GM15510 (cell line): ENCODE measurements around the gene SLFN11.

ENCODE experiments used
- POLR2A ChIP-seq: IDR thresholded peaks from 3 replicates; pipeline ENCODE4 v1.6.1; 2011; ENCODE audit warnings: borderline replicate concordance; ENCODE audit not compliant: insufficient read length; ENCODE audit errors: extremely low read depth

SLFN11 gene, protein sequence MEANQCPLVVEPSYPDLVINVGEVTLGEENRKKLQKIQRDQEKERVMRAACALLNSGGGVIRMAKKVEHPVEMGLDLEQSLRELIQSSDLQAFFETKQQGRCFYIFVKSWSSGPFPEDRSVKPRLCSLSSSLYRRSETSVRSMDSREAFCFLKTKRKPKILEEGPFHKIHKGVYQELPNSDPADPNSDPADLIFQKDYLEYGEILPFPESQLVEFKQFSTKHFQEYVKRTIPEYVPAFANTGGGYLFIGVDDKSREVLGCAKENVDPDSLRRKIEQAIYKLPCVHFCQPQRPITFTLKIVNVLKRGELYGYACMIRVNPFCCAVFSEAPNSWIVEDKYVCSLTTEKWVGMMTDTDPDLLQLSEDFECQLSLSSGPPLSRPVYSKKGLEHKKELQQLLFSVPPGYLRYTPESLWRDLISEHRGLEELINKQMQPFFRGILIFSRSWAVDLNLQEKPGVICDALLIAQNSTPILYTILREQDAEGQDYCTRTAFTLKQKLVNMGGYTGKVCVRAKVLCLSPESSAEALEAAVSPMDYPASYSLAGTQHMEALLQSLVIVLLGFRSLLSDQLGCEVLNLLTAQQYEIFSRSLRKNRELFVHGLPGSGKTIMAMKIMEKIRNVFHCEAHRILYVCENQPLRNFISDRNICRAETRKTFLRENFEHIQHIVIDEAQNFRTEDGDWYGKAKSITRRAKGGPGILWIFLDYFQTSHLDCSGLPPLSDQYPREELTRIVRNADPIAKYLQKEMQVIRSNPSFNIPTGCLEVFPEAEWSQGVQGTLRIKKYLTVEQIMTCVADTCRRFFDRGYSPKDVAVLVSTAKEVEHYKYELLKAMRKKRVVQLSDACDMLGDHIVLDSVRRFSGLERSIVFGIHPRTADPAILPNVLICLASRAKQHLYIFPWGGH

DNA sequence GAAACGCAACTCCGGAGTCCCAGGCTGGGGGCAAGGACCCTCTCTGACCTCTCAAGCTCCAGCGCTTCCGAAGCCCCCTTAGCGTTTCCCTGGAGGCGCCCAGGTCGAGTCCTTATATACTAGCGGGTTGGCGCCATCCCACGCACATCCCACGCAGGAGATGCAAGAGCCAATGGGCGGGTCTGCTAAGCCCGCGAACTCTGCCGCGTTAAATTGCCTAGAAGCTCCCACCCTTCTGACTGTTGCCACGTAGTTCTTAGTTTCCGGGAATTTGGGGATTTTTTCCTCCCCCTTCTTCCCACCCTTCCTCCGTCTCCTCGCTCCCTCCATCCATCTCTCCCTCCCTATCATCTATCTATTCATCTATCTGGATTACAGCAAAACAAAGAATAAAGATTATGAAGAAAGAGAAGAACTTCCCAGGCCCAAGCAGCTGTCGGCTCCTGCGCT lies at the start of gene SLFN11:
SLFN11 (minus strand) TSS at position 88 of the 450 bp plus-strand sequence. CDS start 9,814 bp downstream, outside the sequence.
- peak; percentile 80 for TF ChIP-seq POLR2A

DNA sequence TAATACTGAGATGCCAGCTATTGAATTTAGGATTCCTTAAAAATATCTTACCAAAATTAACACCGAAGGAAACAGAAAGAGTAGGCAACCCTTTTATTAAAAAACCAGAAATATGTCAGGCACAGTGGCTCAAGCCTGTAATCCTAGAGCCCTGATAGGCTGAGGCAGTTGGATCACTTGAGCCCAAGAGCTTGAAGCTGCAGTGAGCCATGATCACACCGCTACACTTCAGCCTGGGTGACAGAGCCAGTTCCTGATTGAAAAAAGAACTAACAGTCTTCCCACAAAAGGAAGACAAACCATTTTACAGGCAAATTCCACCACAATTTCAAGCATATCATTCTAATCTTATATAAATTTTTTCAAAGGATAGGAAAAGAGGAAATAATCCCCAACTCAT lies 43.2 kb upstream of the SLFN11 start:
- TF ChIP-seq POLR2A: no peak

DNA sequence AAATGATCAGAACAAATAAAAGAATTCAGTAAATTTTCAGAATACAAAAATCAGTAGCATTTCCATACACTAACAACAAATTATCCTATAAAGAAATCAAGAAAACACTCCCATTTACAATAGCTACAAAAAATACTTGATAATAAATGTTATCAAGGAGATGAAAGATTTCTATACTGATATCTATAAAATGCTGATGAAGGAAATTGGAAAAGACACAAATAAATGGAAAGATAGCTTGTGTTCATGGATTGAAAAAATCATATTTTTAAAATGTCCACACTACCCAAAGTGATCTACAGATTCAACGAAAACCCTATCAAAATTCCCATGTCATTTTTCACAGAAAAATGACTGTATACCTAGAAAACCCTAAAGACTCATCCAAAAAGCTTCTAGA lies 40.8 kb upstream of the SLFN11 start:
- no peak for TF ChIP-seq POLR2A

DNA sequence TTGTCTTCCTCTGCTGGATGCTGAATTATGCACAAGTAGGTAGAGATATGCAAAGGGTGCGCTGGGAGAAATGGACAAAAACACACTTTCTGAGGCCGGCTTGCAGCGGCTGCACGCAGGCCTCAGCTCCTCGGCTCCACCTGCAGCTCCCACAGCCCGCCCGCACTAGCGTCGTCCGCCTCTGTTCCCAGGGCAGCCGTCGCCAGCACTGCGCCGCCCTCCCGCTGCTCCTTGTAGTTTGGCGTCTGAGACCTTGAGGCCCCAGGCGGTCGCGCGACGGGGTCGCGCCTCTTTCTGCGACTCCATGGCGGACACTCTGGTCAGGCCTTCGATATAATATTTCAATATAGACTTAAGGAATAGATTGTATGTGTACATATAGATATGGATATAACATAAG lies 34.1 kb upstream of the SLFN11 start:
- TF ChIP-seq POLR2A: no peak

DNA sequence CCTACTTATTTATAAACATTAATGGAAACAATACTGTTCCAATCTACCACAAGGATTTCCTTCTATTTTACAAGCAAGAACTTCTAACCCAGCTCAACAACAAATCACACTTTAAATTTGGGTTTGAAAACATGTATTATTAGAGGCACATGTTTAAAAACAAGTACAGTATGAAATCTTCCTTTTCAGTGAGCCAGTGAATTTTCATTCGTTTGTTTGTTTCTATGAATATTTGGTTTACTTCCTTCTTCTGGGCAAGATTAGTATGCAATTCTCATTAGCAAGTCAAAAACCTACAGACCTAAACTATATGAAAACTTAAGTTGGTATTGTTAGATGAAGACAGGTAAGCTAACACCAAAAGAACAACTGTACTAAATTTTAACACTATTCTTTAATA lies 33.1 kb upstream of the SLFN11 start:
- no peak for TF ChIP-seq POLR2A

DNA sequence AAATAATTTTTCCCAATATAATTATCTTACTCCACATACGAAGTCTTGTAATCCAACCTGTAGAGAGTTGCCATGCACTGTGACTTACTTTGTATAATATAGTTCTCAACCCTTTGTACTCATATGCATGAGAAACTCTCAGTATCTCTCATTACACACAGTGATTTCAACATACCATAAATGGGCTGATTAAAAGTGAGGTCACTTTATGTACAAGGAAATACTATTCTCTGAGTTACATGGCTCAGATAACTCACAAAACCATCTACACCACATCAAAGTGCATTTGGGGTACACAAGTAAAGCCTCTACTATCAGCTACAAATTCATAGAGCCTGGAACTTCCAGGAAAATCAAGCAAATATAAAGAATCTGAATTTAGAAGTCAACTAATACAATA lies 30.9 kb upstream of the SLFN11 start:
- TF ChIP-seq POLR2A: no peak

DNA sequence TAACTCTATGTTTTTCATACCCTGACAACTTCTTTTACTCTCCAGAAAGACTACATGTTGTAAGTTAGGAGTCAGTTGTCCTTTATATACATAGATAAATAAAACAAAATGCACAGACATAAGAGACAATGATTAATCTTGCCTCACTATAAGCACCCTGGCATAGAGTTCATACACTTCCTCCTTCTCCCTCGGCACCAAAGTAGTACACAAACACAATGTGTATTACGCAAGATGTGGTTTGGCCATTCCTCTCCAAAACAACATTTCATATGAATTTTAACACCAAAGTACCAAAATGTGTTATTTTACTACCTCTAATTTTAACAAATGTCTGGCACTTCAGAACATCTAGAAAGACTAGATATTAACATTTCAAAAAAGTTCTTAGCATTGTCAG lies 17.2 kb upstream of the SLFN11 start:
- no peak for TF ChIP-seq POLR2A

DNA sequence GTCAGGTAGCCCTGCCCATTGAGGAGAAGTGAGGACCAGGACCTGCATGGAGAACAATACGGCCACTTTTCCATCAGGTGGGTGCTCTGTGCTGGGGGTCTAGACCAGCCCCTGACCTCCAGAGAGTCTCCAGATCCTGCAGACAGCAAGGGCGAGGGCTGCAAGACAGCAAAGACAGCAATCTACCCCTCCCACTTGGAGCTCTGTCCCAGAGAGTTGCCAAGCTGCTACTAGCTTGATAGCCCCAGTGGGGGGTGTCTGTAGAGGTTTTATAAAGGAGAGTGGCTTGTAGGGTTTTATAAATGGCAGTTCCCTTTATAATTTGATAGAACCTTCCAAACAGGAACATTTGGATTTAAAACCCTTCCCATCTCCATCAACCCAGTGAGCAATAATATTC lies 16.7 kb upstream of the SLFN11 start:
- TF ChIP-seq POLR2A: no peak

DNA sequence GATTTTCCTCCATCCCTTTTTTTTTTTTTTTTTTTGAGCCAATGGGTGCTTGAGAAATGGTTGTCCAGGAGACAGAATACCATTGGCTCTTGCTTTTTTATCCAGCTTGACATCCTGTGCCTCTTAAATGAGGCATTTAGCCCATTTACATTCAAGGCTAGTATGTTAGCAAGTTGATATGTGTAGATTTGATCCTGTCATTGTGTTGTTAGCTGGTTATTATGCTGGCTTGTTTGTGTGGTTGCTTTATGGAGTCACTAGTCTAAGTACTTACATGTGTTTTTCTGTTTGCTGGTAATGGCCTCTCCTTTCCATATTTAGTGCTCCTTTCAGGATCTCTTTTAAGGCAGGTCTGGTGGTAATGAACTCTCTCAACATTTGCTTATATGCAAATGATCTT lies 14.1 kb upstream of the SLFN11 start:
- no peak for TF ChIP-seq POLR2A

DNA sequence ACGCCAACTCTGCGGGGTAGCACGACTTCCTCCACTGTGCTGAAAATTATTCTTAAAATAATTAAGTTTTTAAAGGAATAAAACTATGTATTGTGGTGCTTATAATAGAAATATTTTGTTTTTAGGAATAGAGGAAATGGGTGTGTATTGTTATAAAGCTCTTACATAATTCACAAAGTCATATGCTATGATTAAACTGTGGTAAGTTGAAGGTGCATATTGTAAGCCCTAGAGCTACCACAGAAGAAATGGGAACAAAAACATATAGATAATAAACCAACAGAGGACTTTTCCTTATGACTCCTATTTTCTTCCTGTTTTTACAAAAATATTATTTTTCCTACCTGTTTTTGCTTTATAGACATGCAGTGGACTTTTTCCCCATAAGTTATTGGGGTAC lies 4.3 kb upstream of the SLFN11 start:
- no peak for TF ChIP-seq POLR2A

DNA sequence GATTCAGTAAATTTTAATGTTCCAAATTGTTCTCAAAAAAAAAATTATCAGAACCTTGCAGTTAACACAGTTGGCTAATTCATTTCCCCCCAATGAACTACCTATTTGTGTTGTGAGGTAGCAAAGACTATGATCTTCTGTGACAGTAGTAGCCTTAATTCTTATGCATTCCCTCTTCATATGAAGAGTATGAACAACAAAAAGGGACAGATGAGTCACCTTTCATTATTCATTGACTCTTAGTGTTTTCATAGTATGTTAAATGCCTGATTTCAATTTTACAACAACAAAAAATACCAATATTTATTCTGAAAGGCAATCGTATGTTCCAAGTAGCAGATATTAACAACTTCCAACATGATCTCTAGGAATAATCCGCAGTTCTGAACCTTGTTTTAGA lies 3.6 kb upstream of the SLFN11 start:
- TF ChIP-seq POLR2A: no peak

DNA sequence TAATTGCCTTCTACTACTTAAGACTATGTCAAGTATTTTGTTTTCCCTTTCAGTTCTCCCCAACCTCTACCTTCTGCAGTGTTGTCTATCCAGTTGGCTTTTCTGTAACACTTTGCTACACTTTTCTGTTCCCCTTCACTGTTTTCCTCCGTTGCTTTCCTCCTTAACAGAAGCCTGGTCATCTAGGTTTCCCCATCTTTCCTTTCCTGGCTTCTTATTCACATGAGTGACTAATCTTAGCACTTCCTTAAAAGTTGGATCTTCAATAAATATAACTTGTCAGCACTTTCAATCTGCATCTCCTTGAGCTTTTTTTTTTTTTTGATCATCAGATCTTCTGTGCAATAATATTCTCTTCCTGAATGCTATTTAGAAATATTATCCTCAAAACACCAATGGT lies 2.8 kb upstream of the SLFN11 start:
- no peak for TF ChIP-seq POLR2A

DNA sequence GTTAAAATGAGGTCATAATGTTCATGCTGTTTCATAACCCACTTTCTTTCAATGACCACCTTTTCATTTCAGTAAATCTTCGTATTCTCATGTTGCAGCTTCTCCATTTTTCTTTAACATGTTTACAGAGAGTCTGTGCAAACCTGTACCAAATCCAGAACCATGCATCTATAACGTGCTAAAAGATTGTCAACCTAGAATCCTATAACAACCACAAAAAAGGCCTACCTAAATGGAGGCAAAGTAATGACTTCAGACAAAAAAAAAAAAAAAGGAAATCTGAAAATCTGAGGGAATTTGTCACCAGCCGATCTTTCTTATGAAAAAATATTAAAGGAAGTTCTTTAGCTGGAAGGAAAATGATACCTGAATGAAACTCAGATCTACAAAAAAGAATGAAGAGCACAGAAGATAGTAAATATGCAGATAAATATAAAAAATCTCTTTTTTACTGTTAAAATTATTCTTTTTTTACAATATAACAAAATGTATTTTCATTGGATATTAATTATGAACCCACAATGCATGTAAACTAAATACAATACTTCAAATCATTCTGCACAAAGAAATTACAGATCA lies 1.4 kb upstream of the SLFN11 start:
- TF ChIP-seq POLR2A: no peak

DNA sequence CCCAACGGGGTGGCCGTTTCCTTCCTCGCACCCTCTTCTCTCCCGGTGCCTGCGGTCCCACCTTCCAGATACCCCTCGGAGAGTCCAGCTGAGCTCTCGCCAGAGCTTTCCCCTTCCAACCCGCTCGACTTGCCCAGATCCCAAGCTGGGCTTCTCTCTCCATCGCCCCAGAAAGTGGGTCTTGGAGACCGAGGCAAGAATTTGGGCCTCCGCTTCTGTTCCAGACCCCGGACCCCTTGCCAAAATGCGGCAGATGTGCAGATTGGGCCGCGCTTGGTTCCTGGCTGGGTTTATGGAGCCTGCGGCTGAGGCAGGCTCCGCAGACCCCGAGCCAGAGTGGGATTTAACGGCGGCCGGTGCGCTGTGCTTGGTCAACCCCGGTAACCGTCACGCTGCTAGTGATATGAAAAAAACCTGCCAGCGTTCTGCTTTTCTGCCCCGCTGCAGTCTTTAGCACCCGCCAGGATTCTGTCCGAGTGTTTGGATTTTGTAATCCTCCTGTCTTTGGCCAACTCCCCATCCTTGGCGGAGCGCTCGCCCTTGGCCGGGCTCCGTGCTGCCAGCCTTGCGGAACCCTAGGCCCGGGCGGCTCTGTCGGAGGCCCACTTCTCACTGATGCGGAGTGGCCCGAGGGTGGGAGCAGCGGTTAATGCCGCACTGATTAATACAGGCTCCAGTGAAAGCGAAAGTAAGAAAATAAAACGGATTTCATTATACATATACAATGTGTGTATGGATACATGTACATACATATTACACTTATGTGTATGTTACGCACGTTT lies 754 bp upstream of the SLFN11 start:
- no peak for TF ChIP-seq POLR2A
